ENCODE data around the gene MPIG6B.

MPIG6B gene

GRCh38 chr6:31721351-31722020 is 1.7 kb upstream of the MPIG6B start, which contains the start of gene LY6G6C:
LY6G6C (minus strand) TSS chr6:31721746; CDS start chr6:31721679, 67 bp downstream.
- no peak for DNase-seq (ENCODE audit: low read depth)

DNA sequence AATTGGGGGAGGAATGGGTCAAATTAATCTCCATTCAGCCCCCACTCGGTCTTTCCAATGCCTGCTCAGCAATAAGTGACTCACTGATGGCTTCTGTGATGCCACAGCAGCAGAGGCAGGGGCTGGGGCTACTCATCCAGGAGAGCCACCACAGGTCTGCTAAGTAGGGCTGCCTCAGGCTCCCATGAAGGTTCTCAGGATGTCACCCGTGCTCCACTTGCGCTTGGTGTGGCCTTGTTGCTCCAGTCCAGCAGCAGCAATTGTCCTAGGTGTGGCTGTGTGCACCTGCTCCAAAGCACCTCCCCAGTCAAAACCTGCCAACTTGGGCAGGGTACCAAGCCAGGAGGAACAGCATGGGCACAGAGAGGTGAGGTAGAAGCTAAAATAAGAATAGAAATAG is 1.0 kb upstream of the MPIG6B start:
- no peak for DNase-seq (ENCODE audit: low read depth)

- DNase-seq (ENCODE audit: low read depth), result no peak
These were observed 963 bp downstream of the MPIG6B start for GRCh38 chr6:31723980-31724691.

DNA sequence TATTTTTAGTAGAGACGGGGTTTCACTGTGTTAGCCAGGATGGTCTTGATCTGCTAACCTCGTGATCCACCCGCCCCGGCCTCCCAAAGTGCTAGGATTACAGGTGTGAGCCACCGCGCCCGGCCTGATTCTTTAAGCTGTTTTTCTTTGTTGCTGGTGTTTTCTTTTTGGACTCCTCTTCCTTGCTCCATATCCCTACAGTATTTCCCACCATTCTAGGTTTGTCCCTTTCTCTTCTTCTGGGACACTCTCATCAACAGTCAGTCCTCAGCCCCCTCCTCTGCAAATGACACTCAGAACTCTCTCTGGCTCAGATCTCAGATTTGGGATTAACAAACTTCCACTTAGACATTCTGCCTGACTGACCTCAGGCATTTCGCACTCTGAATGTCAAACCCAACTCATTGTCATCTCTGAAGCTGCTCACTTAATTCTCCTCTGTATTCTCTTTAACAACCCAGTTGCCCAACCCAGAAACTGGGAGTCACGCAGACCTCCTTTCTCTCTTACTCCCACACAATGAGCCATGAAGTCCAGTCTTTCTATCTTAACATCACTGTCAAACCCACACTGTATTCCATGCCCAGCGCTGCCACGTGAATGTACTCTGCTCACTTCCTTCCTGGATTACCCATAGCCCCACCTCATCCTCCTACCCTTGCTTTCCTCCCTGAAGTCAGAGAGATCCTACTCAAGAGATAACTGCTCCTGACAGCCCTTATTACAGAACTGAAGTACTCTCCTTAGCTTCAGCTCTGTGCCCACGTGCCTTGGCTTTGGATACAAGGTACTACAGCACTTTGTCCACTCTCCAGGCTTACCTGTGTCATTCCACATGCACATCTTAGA is 2.6 kb downstream of the MPIG6B start:
- no peak for DNase-seq (ENCODE audit: low read depth)

DNA sequence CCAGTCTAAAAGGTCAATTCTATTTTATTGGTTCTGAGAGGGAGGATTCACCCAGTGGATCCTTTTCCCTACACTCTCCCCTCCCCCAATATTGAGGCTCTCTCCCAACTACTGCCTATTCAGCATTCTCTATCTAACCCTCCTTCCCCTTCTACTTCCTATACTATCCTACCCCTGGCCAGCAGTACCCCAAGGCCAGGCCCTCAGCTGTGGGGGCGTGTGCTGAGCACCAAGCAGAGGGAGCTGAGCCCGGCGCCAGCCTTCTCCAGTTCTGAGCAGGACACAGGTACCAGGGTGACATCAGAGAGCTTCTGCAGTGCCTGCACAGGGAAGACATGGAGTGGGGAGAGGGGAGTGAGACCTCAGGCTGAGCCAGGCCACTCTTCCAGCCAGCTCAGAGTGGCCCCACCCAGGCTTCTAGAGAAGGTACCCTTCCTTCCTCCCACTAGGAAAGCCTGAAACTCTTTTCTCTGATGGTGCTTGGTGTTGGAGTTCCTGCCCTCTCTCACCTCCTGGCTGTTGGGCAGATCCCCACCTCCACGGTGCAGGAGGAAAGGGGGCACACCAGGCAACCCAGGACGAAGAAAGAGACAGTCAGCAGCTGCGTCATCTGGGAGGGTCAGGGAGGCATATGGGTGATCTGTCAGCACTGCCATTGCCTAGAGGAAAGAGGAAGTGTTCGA is 4.0 kb downstream of the MPIG6B start:
- no peak for DNase-seq (ENCODE audit: low read depth)

GRCh38 chr6:31727717-31728671 is 4.8 kb downstream of the MPIG6B start:
- DNase-seq (ENCODE audit: low read depth), result no peak

GRCh38 chr6:31728767-31729514 is 5.8 kb downstream of the MPIG6B start, which contains the start of gene DDAH2:
DDAH2 (minus strand) TSS chr6:31729299; CDS start chr6:31729161, 138 bp downstream.
- DNase-seq (ENCODE audit: low read depth), result no peak

- peak; percentile 65 for DNase-seq (ENCODE audit: low read depth)
These were observed 6.4 kb downstream of the MPIG6B start for GRCh38 chr6:31729515-31729978.

DNA sequence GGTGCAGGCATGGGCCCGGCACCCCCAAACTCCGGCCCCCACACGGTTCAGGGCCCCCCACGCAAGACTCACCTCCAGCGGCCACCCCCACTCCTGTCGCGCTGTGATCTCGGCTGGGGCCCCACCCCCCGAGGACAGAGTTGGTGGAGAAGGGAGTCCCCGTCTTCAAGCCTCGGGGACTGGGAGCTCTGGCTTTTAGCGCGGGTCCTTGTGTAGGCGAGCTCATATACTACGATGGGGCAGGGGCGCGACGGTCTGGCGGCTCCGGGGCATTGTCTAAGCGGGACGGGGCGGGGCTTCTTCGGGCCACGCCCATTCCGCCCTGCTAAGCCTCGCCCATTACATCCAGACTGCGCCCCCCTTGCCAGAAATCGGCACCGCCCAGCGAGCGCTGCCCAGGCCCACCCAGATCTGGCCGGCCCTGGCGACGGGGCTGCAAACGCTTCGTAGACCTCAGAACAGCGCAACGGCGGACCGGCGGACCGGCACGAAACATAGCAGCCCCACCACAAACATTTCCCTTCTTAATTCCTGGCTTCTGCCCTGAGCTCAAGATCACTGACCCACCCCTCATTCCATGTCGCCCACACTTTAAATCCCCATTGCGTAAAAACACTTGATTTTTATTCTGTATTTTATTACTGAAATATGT is 6.9 kb downstream of the MPIG6B start:
- peak; percentile 53 for DNase-seq (ENCODE audit: low read depth)

- DNase-seq (ENCODE audit: low read depth), result no peak
These were observed 7.5 kb downstream of the MPIG6B start for GRCh38 chr6:31730631-31731086.

- DNase-seq (ENCODE audit: low read depth), result no peak
These were observed 8.9 kb downstream of the MPIG6B start for GRCh38 chr6:31732029-31732428.

DNA sequence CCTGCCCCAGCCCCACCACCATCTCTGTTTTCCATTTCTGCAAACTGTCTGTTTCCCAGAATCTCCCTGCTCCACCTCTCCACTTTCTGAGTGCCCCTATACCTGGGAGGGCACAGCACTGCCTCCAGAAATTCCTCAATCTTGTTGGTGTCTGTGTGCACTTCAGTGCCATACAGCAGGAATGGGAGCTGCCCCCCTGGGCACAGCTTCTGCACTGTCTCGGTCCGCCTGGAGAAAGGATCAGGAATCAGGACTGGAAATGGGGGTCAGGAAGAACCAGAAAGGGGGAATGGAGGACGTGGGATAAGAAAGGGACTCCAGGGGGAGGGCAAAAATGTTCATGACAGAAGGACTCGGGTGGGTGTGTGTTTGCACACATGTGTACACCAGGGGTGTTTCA is 10.6 kb downstream of the MPIG6B start:
- DNase-seq (ENCODE audit: low read depth), result no peak

GRCh38 chr6:31734247-31734820 is 11.2 kb downstream of the MPIG6B start:
- DNase-seq (ENCODE audit: low read depth), result no peak

DNA sequence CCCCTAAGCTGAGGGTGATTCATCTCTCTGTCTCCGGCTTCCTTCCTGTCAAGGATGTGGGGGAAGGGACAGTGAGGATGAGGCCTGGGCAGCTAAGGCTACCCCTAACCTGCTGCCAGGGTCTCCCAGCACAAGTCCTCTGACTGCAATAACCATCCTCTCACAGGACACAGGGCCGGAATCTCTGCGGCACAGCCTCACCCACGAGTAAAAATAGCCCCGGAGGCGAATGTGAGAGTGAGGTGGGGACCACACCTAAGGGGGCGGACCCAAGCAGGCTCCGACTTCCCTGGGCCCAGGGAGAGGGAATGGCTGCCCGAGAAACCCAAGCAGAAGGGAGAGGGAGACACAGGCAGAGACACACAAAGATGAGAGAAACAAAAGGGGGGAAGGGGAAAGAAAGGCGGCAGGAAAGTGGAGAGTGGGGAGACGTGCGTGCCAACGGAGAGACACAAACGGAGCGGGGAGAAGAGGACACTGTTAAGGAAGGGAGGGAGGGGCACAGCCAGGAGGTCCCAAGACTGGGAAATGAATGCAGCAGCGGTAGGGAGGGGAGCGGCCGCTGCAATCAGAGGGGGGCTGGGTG is 11.7 kb downstream of the MPIG6B start:
- peak; percentile 45 for DNase-seq (ENCODE audit: low read depth)

DNA sequence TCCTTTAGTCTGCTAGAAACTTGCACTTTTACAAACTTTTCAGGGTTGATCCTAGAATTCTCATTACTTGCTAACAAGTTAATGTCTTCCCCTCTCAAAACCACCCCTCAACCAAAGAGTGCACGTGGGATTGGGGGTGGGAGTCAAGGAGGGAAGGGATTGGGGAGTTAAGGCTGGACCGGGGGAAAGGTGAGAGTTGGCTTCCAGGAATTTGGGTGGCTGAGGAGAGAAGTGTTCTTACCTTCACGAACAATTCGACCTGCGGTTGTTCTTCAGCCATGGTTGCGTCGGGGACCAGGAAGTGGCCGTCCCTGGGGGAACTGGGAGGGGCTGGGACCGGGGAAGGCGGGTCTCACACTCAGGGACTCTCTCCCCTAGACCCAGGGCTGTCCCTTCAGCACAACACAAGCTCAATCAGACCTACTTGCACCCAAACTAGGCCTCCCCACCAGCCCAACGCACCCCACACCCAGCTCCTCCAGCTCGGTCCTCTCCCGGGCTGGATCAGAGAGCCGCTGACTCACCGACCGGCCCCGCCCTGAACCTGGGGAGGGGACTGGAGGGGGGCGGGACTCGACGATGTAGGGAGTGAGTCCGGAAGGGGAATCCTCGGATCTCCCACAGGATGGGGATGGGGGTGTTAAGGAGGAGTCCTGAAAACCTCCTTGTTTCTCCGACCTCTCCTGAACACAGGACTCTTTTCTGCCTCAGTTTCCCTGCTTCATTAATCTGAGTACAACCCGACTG is 13.0 kb downstream of the MPIG6B start, which contains the start of gene CLIC1:
TSS of gene CLIC1 (minus strand) at position 510 of the 747 bp plus-strand sequence. CDS start at position 280, 230 bp downstream.
- peak; percentile 66 for DNase-seq (ENCODE audit: low read depth)

GRCh38 chr6:31736768-31737314 is 13.7 kb downstream of the MPIG6B start:
- DNase-seq (ENCODE audit: low read depth), result no peak

DNA sequence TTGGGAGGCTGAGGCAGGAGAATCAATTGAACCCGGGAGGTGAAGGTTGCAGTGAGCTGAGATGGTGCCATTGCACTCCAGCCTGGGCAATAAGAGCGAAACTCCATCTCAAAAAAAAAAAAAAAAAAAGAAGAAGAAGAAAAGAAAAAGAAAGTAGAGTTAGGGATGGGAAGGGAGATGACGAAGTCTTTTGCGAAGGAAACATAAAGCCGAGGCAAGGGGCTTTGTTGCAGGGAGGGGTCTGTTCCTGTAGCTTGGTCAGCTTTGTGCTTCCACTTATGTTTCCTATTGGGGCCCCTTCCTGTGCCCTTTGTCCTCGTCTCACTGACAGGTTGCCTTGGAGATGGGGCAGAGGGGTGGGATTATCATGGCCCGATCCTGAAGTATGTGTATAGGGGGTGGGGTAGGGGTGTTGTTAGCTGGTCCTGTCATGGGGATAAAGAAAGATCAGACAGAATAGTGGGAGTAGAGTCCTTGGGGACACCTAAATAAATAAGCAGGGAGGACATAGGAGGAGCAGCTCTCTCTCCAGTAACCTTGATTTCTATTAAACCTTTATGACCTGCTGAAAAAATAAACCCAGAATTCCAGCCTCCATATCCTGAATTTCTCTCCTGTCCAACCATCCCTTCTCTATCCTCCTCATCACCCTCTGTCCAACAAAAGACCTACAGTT is 14.3 kb downstream of the MPIG6B start:
- DNase-seq (ENCODE audit: low read depth), result no peak

Measured in stimulated activated CD8-positive, alpha-beta memory T cell treated with anti-CD3 and anti-CD28 coated beads, Interleukin-12 subunit alpha, Interleukin-12 subunit beta, amount 100 ng/mL, for 4 hours (primary cell).